SJCRH30 (cell line): Measurements from ENCODE around the gene DCTN5. TPM values are rescaled to one million over a fixed set of nuclear protein-coding genes. Genes with fewer than 3 reads are reported as not detected.

Experiments used
- DNase-seq, 2 experiments: peaks; one replicate each; pipeline ENCODE4 v3.0.0-alpha.2; 2015 to 2020
- H3K27ac ChIP-seq: fragments of 250-450 bp; sonication (Bioruptor Pico); 2 replicates; pipeline ENCODE4 v1.5.1; 2020; ENCODE audit warnings: mild to moderate bottlenecking, moderate library complexity
- H3K27me3 ChIP-seq: fragments of 250-450 bp; sonication (Bioruptor Pico); 2 replicates; pipeline ENCODE4 v1.5.1; 2020; ENCODE audit warnings: mild to moderate bottlenecking, moderate library complexity
- H3K36me3 ChIP-seq: fragments of 250-450 bp; sonication (Bioruptor Pico); 2 replicates; pipeline ENCODE4 v1.5.1; 2020; ENCODE audit warnings: mild to moderate bottlenecking, moderate library complexity
- H3K4me1 ChIP-seq: fragments of 250-450 bp; sonication (Bioruptor Pico); 2 replicates; pipeline ENCODE4 v1.5.1; 2020; ENCODE audit warnings: mild to moderate bottlenecking, moderate library complexity
- H3K4me3 ChIP-seq: fragments of 250-450 bp; sonication (Bioruptor Pico); 2 replicates; pipeline ENCODE4 v1.5.1; 2020; ENCODE audit warnings: mild to moderate bottlenecking, moderate library complexity
- H3K9me3 ChIP-seq: fragments of 250-450 bp; sonication (Bioruptor Pico); replicated peaks from 2 replicates; pipeline ENCODE4 v1.5.1; 2020; ENCODE audit warnings: mild to moderate bottlenecking, moderate library complexity
- total RNA-seq: library from RNA; depleted of rRNA; stranded (reverse); fragments of >200 nt; shearing (Covaris generic); gene quantifications from 2 replicates; pipeline ENCODE4 v1.2.3, GENCODE V29; 2014

DCTN5 gene
- total RNA-seq, 1 experiment from 2014 or later: 74.1 TPM

DNA sequence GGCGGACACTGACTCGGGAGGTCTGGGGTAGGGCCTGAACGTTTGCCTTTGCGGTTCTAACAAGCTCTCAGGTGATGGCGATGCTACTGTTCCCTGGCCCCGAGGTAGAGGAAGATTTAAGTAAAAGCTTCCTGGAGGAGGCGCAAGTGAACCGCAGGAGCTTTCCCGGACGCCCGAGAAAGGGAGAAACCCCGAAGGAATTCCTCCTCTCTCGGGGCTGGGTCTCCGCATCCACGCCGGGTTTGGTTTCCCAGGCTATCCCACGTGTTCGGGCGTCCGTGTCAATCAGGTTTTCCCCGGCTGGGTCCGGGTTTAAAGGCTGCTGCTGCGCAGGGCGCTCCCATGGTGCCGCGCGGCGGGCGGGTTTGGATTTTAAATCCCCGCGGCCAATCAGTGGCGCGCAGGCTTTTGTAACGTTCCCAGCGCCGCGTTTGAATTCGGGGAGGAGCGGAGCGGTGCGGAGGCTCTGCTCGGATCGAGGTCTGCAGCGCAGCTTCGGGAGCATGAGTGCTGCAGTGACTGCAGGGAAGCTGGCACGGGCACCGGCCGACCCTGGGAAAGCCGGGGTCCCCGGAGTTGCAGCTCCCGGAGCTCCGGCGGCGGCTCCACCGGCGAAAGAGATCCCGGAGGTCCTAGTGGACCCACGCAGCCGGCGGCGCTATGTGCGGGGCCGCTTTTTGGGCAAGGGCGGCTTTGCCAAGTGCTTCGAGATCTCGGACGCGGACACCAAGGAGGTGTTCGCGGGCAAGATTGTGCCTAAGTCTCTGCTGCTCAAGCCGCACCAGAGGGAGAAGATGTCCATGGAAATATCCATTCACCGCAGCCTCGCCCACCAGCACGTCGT, 37.4 kb downstream of the DCTN5 start, which contains the start of gene PLK1:
Gene PLK1, plus strand, starts transcription at position 460 of the 844 bp plus-strand sequence. Its CDS starts 44 bp downstream, at position 504.
- H3K36me3 ChIP-seq: peaks cover 30% of the 10 kb centered on the region
- no peaks in the 10 kb centered on the region for H3K4me1 ChIP-seq

DNA sequence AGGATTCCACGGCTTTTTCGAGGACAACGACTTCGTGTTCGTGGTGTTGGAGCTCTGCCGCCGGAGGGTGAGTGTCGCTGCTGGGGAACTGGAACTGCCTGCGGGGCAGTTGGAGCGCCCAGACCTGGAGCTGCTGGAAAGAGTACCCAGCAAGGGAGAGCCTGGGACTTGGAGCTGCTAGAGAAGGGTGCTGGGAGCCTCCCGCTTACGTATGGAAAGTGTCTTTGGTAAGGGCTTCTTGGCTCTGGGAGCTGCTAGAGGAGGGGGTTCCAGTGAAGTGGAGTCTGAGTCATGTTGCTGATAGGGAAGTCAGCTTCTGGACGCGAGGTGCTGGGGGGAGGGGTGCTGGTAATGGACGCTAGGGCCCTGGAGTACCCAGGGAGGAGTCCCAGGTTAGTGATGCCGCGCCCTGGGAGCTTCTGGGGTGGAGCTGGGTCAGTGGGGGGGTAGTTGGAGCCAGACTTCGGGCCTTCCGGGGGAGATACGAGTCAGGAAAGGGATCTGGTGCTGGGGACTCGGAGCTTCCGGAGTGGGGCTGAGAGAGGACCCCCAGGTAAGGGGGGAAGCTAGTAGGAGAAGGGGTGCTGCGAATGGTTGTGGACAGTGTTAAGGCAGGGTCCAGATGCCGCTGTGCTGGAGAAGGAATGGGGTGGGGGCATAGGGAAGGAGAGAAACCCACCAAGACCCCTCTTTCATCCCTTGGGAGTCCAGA, 38.2 kb downstream of the DCTN5 start:
- Histone ChIP-seq H3K4me1 (no peaks in the 10 kb centered on the region), H3K27ac (peak overlapping the region; percentile 73), H3K36me3 (peaks cover 36% of the 10 kb centered on the region), H3K4me3 (peak overlapping the region; percentile 93), H3K27me3 (no peaks in the 10 kb centered on the region), H3K9me3 (no peaks in the 10 kb centered on the region)
- peak; percentile 38 to 45 for DNase-seq

More for the DNA sequence above, 37.4 kb downstream of the DCTN5 start, which contains the start of gene PLK1:
- peak within 1 kb of the TSS; percentile 73 for H3K27ac ChIP-seq
- no peaks in the 10 kb centered on the region for H3K9me3 ChIP-seq
- peak; percentile 83 to 85 for DNase-seq
- H3K4me3 ChIP-seq: peak within 1 kb of the TSS; percentile 93
- H3K27me3 ChIP-seq: no peaks in the 10 kb centered on the region

DNA sequence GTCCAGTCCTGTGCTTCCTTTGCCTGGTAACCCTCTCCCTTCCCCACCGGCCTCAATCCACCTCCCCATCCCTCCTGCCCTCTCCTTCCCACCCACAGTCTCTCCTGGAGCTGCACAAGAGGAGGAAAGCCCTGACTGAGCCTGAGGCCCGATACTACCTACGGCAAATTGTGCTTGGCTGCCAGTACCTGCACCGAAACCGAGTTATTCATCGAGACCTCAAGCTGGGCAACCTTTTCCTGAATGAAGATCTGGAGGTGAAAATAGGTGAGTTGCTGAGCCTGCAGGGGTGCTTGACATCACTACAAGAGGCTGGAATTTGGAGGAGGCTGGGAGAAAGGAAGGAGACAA, 38.7 kb downstream of the DCTN5 start:
- Histone ChIP-seq H3K36me3 (peaks cover 38% of the 10 kb centered on the region), H3K27ac (no peak overlapping the region; the same call in 1 of the 2 replicates), H3K9me3 (no peaks in the 10 kb centered on the region), H3K27me3 (no peaks in the 10 kb centered on the region), H3K4me3 (peak overlapping the region; percentile 93), H3K4me1 (no peaks in the 10 kb centered on the region)
- DNase-seq: no peak

DNA sequence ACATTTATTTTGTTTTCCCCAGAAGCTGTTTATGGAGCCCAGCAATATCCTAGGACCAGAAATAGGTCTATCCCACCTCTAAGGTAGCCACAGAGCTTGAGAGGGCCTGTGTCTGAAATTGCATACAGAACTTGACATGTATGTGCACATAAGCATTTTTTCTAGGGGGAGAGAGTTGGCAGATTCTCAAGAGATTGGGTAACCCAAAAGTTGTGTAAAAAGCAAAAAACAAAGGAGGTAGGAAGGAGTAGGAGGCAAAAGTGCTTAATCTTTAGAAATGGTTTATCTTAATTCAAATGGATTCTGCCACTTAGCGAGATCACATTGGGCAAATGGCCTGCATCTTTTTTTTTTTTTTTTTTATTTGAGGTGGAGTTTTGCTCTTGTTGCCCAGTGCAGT, 40.9 kb downstream of the DCTN5 start:
- Histone ChIP-seq H3K9me3 (no peaks in the 10 kb centered on the region), H3K27ac (no peak overlapping the region), H3K36me3 (peaks cover 60% of the 10 kb centered on the region), H3K27me3 (no peaks in the 10 kb centered on the region), H3K4me3 (no peak overlapping the region), H3K4me1 (no peaks in the 10 kb centered on the region)
- no peak for DNase-seq

DNA sequence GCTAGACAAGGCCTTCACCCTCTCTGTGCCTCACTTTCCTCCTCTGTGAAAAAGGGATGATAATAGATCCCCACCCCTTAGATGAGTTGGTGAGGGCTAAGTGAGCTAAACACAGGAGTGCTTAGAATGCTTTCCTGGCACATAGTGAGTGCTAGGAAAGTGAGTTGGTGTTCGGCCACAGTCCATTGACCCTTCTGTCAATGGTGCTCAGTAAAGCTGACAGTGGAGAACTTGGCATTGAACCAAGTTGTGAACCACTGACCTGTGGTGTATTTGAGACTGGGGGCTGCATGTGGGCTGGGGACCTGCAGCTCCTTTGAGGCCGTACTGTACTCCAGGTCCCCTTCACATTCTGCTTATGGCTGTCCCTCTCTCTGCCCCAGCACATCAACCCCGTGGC, 42.2 kb downstream of the DCTN5 start:
- peaks cover 73% of the 10 kb centered on the region for H3K36me3 ChIP-seq
- no peaks in the 10 kb centered on the region for H3K9me3 ChIP-seq
- H3K27ac ChIP-seq: no peak overlapping the region
- DNase-seq: no peak
- no peak overlapping the region for H3K4me3 ChIP-seq
- H3K4me1 ChIP-seq: no peaks in the 10 kb centered on the region
- H3K27me3 ChIP-seq: no peaks in the 10 kb centered on the region

DNA sequence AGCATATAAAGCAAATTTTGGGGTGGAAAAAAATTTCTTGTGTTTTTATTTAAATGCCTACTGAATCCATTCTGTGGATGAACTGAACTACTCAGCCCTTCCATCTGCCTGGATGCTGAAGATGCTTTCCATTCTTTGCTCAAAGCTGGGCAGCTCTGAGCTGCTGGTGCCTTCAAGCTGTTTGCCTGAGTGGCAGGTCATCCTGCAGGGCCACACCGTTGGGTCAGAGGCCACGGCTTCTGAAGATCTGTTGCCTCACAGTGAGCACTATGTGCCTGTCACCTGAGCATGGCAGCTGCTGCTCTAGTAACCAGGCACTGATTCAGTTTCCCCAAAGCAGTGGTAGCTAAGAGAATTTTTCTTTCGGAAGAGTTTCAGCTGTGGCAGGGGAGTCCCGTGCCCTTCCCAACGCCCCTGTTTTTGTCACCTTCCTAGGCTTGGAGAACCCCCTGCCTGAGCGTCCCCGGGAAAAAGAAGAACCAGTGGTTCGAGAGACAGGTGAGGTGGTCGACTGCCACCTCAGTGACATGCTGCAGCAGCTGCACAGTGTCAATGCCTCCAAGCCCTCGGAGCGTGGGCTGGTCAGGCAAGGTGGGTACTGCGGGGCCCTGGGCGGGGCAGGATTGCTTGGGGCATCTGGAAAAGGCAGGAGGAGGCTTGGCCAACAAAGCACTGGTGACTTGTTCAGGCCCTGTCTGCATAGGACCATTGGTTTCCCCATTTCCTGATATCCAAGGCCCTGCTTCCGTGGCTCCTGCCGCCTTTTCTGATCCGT, 46.0 kb downstream of the DCTN5 start:
- Histone ChIP-seq H3K4me3 (no peak overlapping the region), H3K27ac (no peak overlapping the region), H3K27me3 (no peaks in the 10 kb centered on the region), H3K4me1 (no peaks in the 10 kb centered on the region), H3K36me3 (peaks cover 67% of the 10 kb centered on the region), H3K9me3 (no peaks in the 10 kb centered on the region)
- no peak for DNase-seq

DNA sequence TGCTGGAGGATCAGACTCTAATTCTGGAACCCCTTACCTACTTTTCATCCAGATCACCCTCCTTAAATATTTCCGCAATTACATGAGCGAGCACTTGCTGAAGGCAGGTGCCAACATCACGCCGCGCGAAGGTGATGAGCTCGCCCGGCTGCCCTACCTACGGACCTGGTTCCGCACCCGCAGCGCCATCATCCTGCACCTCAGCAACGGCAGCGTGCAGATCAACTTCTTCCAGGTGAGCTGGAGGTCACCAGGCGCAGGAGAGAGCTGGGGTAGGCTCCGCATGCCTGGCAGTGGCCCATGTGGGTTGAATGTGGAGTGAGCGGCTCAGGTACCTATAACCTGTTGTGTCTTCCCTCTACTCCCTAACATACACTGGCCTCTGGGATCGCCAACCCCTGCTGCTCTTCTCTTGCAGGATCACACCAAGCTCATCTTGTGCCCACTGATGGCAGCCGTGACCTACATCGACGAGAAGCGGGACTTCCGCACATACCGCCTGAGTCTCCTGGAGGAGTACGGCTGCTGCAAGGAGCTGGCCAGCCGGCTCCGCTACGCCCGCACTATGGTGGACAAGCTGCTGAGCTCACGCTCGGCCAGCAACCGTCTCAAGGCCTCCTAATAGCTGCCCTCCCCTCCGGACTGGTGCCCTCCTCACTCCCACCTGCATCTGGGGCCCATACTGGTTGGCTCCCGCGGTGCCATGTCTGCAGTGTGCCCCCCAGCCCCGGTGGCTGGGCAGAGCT, 48.3 kb downstream of the DCTN5 start:
- Histone ChIP-seq H3K27ac (no peak overlapping the region), H3K4me3 (no peak overlapping the region), H3K36me3 (peaks cover 52% of the 10 kb centered on the region), H3K4me1 (no peaks in the 10 kb centered on the region), H3K27me3 (no peaks in the 10 kb centered on the region), H3K9me3 (no peaks in the 10 kb centered on the region)
- no peak for DNase-seq

DNA sequence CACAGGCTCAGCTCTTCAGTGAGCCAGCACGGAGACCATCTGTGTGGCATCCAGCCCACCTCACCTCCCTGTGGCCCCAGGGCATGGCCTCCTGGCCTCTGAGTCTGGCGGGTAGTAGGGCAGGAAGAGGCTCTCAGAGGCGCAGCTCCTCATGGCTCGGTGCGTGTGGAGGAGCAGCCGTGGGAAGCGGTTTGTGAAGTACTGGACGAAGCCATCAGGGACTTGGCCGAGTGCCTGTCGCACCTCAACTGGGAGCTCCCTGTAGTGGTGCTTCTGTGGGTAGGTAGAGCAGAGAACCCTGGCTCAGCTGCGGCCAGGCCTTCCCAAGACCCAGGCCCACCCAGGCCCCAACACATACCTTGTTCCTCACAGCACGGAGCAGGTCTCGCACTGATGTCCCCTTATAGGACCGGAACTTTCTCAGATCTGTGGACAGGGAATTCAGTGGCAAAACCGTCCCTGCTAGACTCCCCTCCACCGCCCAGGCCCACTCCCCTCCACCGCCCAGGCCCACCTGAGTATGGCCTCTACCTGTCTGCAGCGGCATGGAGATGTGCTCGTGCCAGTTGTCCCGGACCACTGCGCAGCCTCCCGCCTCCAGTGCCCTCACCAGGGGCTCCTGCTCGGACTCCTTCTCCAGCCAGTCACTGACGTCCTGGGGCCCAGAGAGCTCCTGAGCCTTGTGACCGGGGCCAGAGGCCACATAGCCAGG, 49.7 kb downstream of the DCTN5 start:
- H3K27me3 ChIP-seq: no peaks in the 10 kb centered on the region
- peaks cover 42% of the 10 kb centered on the region for H3K36me3 ChIP-seq

DNA sequence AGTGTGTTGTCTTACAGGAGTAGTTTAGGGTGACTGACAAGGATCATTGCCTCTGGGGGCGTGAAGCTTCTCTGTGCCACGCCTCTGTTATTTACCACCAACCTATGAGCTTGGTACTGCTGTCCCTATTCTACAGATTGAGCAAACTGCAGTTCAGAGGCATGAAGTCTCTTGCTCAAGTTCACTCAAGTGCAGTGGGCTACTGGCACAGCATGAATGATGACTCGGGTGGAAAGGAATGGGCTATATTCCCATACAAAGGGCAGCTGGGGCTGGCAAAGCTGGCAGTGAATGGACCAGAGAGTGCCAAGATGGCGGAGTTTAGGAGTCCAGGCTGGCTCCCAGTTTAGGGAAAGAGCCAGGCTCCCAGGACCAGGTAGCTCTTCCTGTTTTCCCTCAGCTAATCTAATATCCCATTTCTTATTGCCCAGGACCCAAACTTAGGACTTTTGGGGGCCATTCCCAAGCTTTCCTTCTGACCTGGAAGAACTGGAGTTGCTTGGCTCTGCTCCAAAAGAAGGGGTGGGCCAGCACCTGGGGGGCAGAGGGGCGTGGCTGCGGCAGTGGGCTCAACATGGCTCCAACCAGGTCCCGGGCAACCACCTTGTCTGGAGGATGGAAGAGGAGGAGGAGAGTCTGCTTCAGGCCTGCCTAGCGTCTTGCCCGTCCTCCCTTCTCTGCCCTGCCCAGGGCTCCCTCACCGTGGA, 50.4 kb downstream of the DCTN5 start:
- no peaks in the 10 kb centered on the region for H3K9me3 ChIP-seq
- no peak overlapping the region for H3K27ac ChIP-seq
- no peak overlapping the region for H3K4me3 ChIP-seq
- peaks cover 35% of the 10 kb centered on the region for H3K36me3 ChIP-seq
- H3K4me1 ChIP-seq: no peaks in the 10 kb centered on the region
- H3K27me3 ChIP-seq: no peaks in the 10 kb centered on the region
- no peak for DNase-seq

More for the DNA sequence above, 49.7 kb downstream of the DCTN5 start:
- Histone ChIP-seq H3K9me3 (no peaks in the 10 kb centered on the region), H3K27ac (no peak overlapping the region), H3K4me1 (no peaks in the 10 kb centered on the region), H3K4me3 (no peak overlapping the region)
- DNase-seq: no peak

DNA sequence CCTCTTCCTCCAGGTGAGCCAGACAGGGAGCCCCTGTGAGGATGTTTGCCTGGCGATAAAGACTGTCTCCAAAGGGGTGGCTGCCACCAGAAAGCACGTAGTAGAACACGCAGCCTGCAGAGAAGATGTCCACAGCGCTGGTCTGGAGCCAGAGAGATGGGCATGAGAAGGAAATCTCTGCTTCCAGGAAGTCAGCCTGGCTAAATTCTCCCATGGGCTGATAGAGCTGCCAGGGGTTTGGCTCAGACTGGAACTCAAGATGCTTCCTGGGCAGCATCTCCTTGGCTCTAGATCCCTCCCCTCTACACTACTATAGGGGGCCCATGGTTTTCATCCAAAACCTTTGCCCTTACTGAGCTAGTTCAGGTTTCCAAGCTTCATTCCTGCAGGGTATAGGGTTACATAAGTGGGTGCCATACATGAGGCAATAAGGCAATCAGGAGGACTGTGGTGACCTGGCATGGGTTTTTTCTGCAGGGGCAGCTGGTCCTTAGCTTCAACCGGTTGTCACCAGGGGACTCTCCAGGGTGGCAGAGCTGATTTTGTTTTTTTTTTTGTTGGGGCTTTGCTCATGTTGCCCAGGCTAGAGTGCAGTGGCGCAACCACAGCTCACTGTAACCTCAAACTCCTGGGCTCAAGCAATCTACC, 51.0 kb downstream of the DCTN5 start:
- DNase-seq: no peak
- Histone ChIP-seq H3K27ac (no peak overlapping the region), H3K4me3 (no peak overlapping the region), H3K27me3 (no peaks in the 10 kb centered on the region), H3K9me3 (no peaks in the 10 kb centered on the region), H3K4me1 (no peaks in the 10 kb centered on the region), H3K36me3 (peaks cover 28% of the 10 kb centered on the region)

DNA sequence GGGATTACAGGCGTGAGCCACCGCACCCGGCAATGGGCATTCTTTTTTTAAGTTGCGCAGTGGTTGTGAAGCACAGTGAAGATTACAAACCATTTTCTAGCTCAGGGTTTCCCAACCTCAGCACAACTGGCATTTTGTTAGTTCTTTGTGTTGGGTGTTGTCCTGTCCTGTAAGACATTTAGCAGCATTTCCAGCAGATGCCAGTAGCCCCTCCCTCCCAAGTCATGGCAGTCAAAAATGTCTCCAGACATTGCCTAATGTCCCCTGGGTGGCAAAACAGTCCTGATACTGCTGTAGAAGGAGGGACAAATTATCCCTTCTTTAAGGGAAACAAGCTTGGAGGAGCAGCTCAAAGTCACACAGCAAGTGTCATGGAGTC, 53.0 kb downstream of the DCTN5 start:
- Histone ChIP-seq H3K27ac (no peak overlapping the region), H3K4me1 (no peaks in the 10 kb centered on the region), H3K9me3 (no peaks in the 10 kb centered on the region), H3K36me3 (peaks cover 13% of the 10 kb centered on the region), H3K4me3 (no peak overlapping the region), H3K27me3 (no peaks in the 10 kb centered on the region)
- DNase-seq: no peak

DNA sequence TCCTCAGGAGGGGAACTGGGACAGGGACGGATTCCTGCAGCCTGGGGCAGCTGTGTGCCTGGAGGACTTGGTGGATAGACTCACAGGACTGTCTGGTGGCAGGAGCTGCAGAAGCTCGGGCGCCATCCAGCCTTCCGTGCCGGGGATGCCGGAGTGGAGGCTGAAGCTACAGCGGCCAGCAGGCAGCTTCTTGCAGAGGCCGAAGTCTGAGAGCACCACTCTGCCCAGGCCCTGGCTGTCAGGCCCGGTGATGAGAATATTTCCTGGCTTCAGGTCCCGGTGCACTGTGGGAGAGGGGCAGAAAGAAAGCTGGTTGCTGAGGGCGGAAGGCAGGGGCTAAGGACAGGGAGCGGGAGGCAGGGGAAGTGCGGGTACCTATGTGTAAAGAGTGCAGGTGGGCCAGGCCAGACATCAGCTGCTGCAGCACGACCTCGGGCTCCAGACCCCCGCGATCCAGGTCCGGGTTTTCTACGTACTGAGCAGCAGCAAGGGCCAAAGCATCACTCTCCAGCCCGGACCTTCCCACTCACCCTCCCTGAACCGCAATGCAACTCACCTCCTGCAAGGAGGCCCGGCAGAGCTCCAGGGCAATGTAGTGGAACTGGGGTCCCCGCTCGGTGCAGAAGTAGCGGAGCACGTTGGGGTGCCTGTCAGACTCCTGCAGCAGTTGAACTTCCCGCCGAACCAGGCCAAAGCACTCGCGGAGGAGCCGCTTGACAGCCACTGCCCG, 53.5 kb downstream of the DCTN5 start:
- Histone ChIP-seq H3K27ac (no peak overlapping the region), H3K27me3 (no peaks in the 10 kb centered on the region), H3K4me3 (no peak overlapping the region), H3K9me3 (no peaks in the 10 kb centered on the region), H3K4me1 (no peaks in the 10 kb centered on the region), H3K36me3 (peaks cover 8% of the 10 kb centered on the region)
- DNase-seq: no peak
